GM19463 (cell line): ENCODE measurements around the gene MAGEC3.
"Not testable (repeated sequence)": the region's sequence is repeated elsewhere in the genome, so short reads cannot be mapped to it uniquely, and the experiment has no call there.

ENCODE experiments used
- ATAC-seq: cut with Tn5 transposase; IDR thresholded peaks from one replicate; pipeline ENCODE4 v1.9.1; 2021; ENCODE audit warnings: mild to moderate bottlenecking, moderate library complexity; ENCODE audit not compliant: unreplicated experiment

The MAGEC3 gene, protein sequence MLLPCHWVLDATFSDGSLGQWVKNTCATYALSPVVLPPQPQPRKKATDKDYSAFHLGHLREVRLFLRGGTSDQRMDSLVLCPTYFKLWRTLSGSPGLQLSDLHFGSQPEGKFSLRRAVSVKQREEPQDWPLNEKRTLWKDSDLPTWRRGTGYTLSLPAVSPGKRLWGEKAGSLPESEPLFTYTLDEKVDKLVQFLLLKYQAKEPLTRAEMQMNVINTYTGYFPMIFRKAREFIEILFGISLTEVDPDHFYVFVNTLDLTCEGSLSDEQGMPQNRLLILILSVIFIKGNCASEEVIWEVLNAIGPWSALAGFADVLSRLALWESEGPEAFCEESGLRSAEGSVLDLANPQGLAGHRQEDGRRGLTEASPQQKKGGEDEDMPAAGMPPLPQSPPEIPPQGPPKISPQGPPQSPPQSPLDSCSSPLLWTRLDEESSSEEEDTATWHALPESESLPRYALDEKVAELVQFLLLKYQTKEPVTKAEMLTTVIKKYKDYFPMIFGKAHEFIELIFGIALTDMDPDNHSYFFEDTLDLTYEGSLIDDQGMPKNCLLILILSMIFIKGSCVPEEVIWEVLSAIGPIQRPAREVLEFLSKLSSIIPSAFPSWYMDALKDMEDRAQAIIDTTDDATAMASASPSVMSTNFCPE

DNA sequence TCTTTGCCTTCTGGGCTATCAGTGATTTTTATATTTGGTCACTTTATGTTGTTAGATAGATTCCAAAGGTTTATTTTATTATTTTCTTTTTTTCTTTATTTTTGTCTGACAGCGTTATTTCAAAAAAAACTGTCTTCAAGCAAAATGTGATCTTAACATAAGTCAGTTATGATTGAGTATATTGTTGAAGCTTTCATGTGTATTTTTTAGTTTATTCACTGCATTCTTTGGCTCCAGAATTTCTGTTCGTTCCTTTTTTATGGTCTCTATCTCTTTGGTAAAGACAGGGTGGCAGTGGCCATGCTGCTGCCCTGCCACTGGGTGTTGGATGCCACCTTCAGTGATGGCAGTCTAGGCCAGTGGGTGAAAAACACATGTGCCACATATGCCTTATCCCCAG, at the start of gene MAGEC3:
Gene MAGEC3, plus strand, starts transcription at position 301 of the 400 bp plus-strand sequence. Its CDS starts 0 bp downstream, at position 301.
- no peak for ATAC-seq

DNA sequence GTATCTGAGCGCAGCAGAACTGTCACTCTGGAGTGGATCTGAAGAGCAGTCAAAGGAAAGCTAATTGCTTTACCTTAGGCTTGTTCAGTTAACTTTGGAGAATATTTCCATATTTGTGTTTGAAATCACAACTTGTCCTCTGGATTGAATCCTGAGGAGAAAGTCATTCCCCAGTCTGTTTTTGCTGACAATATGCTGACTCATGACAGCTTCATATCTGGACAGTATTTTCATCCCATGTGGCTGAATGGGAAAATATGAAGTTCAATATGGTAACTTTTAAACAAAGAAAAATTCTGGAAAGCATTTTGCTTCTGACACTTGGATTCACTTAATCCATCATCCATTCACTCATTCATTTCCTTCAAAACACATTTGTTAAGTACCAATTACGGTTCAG, 46.3 kb upstream of the MAGEC3 start:
- no peak for ATAC-seq

DNA sequence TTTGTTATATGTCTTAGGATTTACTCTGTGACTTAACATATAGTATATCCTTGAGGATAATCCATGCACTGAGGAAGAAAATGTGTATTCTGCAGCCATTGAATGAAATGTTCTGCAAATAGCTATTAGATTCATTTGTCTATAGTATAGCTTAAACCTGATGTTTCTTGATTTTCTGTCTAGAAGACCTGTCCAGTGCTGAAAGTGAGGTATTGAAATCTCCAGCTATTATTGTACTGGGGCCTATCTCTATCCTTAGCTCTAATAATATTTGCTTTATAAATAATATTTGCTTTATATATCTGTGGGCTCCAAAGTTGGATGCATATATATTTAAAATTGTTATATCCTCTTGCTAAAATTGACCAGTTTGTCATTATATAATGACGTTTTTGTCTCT, 26.7 kb upstream of the MAGEC3 start:
- ATAC-seq, result no peak

DNA sequence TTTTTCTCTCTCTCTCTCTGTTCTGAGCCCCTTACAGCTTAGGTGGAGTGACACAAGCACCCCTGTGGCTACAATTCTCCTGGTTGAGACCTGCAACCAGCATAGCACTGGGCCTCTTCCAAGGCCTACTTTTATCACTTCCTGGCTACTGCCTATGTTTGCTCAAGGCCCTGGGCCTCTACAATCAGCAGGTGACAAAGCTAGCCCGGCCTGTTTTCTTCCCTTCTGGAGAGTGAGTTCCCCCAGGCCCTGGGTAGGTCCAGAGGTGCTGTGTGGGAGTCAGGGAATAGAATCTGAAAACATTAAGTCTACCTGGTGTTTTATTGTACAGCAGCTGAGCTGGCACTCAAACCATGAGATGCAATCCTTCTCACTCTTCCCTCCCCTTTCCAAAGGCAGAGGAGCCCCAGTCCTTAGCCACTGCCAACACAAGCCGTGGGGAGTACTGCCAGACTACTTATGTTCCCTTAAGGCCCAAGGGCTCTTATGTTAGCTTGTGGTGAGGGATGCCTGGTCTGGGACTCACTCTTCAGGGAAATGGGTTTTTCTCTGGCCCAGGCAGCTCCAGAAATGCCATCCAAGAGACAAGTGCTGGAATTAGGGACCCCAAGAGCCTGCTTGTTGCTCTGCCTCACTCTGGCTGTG, 23.8 kb upstream of the MAGEC3 start:
- ATAC-seq, result no peak

DNA sequence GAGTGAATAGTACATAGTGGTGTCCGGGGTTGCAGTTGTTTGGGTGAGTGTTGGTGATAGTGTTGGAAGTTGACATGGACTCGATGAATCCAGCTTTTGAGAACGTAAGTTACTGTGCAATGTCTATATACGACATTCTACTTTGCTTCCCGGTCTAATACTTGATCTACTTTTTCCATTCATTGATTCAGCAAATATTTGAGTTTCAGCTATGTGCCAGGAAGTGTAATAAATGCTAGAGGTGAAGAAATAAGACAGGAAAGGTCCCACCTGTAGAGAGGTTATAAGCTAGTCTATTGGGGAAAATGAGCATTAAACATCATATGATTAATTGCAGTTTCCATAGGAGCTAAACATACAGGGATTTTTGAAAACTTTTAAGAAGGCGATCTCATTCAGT, 22.2 kb upstream of the MAGEC3 start:
- no peak for ATAC-seq

DNA sequence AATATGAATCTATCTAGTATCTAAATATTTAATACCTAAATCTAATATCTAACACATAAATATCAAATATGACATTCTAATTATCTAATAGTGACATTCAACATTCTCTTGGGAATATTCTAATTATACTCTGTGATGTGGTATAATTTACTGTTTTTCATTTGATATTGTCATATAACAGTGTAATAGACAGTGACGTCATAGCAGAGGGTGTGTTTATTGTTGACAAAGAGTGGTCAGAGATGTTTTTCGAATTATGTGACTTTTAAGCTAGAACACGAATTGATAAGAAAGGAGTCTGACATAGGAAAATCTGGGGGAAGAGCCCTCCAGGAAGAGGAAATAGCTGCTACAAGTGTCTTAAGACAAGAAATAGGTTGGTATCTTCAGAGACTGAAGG, 5.9 kb upstream of the MAGEC3 start:
- no peak for ATAC-seq

DNA sequence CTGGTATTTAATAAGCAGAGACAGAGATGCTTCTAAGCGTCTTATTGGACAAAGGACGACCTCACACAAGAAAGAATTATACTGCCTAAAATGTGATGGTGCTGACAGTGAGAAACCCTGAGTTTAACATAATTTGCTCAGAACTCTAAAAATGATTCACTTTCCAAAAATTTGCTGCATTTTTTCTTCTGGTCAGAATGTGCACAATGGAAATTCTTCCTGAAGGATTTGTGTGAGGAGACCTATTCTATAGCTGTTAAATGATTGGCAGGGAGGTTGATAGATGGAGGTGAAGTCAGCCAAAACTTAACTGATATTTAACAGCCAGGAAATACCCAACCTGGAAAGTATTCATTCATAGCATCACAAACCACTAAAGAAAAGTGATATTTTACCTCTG, 1.7 kb downstream of the MAGEC3 start:
- no peak for ATAC-seq

DNA sequence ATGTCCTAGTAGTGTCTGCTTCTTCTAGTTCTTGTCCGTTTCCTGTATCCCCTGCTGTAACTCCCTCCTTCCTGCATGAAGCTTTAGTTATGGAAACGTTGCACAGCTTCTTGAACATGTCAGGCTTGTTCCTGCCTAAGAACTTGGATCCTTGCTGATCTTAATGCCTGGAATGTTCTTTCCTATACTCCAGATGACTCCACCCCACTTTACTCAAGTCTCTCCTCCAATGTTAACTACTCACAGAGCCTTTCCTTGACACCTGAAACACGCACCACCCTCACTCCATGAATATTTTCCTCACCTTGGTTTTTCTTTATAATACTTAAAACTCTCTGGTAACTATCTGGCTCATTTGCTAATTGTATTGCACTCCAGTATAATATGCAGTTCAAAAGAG, 19.4 kb downstream of the MAGEC3 start:
- ATAC-seq, result no peak

DNA sequence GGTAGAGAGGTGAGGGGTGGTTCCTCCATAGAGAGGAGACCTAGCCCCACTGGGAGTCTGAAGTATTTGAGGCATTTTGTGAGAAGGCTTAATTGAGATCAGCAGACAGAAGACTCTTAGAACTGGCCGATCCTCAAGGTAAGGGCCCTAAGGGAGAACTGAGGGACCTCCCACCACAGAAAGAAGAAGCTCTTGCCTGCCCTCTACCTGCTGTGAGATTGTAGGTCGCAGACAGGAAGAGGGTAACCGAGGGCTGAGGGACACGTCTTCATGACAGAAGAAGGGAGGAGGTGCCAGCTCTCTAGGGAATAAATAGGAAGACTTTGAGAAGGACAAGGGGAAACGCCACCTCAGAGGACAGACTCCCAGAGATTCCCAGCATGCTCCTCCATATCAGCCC, 41.5 kb downstream of the MAGEC3 start:
- no peak for ATAC-seq

DNA sequence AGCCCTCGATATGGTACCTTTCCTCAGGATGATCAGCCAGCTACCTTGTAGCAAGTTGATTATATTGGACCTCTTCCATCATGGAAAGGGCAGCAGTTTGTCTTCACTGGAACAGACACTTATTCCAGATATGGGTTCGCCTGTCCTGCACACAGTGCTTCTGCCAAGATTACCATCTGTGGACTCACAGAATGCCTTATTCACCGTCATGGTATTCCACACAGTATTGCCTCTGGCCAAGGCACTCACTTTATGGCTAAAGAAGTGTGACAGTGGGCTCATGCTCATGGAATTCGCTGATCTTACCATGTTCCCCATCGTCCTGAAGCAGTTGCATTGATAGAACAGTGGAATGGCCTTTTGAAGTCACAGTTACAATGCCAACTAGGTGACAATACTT, 50.7 kb downstream of the MAGEC3 start:
- ATAC-seq, result not testable (repeated sequence)

DNA sequence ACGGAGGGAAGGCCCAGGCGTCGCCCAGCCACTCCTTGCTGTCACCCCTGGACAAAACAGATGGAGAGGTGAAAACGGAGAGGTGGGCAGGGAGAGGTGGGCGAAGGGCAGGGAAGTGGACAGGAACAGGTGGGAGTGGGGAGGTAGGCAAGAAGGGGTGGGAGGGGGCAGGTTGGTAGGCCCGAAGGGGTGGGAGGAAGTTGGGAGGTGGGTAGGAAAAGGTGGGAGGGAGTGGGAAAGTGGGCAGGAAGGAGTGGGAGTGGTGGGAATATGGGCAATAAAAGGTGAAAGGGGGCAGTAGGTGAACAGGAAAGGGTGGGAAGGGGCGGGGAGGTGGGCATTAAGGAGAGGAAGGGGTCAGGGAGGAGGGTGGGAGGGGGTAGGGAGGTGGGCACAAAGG, 56.6 kb downstream of the MAGEC3 start:
- ATAC-seq, result no peak

DNA sequence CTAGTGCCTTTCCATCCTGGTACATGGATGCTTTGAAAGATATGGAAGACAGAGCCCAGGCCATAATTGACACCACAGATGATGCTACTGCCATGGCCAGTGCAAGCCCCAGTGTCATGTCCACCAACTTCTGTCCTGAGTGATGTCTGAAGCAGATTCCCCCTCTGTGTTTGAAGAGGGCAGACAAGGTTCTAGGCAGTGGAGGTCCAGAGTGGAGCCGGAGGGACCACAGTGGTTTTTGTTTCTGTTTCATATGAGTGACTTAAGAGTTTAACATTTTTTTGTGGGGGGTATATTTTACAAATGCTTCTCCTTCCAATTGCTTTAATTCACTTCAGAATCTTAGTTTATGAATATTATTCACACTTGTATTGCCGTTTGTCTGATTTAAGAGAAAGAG, 59.6 kb downstream of the MAGEC3 start:
- ATAC-seq, result no peak

DNA sequence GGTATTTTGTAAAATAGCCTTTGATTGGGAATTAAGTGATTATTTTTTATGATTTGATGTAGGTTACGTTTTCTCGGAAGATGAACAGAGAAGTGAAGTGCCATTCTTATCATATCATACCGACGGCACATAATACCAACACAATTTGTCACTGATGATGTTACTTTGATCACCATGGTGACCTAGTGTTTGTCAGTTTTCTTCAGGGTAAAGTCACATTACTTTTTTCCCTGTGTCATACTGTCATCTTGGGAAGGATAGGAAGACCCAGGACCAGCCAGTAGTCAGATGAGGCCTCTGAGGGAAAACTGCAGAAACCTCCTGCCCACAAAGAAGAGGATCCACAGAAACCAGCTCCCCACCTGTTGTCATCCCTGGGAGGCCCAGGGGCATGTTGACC, 64.2 kb downstream of the MAGEC3 start:
- no peak for ATAC-seq

DNA sequence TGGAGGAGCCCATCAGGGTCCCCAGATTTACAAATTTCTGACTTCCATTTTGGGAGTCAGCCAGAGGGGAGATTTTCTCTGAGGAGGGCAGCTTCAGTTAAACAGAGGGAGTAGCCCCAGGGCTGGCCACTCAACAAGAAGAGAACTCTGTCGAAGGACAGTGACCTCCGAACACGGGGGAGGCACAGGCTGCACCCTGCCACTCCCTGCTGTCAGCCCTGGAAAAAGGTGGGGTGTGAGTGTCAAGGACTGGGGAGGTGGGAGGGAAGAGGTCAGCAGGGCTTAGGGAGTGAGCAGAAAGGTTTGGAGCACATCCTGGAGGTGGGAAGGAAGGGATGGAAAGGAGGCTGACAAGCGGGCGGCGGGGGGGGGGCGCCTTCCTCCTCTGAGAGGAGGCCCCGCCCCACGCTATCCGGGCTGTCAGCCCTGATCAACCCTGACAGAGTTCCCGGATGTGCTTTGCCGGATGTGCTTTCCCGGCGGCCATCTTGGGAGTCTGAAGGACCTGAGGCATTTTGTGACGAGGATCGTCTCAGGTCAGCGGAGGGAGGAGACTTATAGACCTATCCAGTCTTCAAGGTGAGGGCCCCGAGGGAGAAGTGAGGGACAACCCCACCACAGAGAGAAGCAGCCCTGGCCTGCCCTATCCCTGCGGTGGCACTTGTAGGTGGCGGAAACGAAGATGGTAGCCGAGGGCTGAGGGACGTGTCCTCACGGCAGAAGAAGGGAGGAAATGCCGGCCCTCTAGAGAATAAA, 65.5 kb downstream of the MAGEC3 start, which contains the start of gene MAGEC1:
Gene MAGEC1, plus strand, starts transcription at position 495 of the 756 bp plus-strand sequence. CDS start 1,179 bp downstream, outside the sequence.
- ATAC-seq, result no peak

DNA sequence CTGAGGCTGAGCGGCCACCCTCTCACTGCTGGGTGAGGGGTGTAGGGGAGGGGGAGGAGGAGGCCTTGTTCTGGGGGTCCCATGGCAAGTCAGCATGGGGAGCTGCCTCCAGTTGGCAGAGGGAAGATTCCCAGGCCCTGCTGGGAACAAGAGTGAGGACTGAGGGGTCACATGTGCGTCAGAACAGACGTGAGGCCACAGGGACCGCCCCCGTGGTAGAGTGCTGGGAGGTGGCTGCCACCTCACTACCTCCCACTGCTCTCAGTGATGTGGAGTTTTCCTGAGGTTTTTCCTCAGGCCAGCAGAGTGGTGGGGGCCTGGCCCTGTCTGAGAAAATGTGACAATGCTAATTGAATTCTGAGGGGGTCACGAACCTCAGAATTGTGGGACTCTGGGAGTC, 66.1 kb downstream of the MAGEC3 start:
- ATAC-seq, result no peak

DNA sequence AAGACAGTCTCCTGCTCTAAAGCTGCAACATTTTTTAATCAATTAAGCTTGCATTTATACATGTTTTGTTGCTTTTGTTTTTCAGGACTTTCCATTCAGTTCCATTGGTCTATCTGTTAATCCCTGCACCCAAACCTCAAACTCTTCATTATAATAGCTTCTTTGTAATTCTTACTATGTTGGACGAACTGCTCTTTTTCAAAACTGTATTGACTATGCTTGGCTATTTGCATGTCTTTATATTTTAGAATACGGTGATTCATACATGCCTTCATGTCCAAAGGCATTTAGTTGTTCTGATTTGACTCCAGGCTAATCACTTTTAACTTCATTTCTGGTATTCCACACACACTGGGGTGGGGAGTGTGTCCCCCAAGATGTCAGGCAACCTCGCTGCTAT, 79.7 kb downstream of the MAGEC3 start:
- ATAC-seq, result no peak

DNA sequence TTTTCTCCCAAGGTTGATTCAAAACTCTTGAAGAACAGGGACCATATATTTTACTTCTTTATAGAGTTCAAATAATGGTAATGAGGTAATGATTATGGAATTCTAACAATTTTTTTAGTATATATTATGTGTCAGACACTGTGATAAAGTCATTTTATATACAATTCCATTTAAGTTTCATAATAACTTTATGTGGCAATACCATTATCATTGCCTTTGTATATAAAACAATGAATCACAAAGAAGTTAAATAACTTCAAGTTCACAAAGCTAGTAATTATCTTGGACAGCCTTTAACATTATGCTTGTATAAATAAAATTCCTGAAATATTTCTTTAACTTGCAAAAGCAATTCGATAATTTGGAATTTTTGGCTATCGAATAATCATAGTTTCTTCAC, 86.2 kb downstream of the MAGEC3 start:
- ATAC-seq, result no peak

DNA sequence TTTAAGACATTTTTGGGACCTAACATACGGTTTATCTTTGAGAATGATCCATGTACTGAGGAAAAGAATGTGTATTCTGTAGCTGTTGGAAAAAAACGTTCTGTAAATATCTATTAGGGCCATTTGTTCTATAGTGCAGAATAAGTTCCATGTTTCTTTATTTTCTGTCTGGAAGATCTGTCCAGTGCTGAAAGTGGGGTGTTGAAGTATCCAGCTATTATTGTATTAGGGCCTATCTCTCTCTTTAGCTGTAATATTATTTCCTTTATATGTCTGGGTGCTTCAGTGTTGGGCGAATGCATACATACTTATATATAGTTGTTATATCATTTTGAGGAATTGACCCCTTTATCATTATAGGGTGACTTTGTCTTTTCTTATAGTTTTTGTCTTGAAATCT, 90.3 kb downstream of the MAGEC3 start:
- ATAC-seq, result no peak

DNA sequence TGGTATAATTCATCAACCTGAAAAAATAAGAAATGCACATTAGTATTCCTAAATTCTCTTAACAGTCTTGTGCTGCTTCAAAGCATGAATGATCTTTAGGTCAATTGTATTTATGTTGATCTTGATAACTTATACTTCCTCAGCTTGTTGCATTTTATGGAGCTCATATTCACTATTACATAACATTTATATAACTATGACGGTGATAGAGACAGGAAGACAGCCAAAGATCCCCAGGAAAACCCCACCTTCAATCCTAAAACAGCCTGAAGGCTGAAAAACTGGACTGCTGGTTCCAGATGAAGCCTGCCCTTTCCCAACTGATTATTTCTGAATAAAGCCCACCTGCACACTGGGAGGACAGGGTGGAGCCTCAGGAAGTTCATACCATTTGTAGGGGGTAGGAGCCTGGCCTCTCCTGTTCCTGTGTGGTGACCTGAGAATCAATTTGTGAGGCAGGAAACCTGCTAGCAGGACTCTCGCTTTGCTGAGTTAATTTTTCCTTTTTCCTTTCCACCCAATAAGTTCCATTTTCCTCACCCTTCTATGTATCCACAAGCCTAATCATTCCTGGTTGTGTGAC, 96.0 kb downstream of the MAGEC3 start:
- ATAC-seq, result no peak

DNA sequence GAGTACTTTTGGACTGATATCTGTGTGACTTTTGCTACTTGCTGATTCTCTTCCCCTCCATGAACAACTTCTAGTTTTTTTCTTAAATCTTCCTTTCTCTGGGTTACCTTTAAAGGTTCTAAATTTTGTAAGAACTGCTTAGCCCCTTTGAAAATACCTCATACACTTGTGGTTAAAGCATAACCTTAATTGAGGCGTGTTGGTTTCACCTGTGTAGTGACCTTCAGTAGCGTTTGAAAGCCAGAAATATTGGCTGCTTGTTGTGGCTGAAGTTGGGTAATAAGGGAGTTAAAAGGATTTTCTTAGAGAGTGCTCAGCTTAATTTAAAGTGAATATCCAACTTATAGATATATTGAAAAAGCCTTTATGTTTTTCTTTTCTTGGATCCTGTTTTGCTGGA, 97.5 kb downstream of the MAGEC3 start:
- ATAC-seq, result no peak

DNA sequence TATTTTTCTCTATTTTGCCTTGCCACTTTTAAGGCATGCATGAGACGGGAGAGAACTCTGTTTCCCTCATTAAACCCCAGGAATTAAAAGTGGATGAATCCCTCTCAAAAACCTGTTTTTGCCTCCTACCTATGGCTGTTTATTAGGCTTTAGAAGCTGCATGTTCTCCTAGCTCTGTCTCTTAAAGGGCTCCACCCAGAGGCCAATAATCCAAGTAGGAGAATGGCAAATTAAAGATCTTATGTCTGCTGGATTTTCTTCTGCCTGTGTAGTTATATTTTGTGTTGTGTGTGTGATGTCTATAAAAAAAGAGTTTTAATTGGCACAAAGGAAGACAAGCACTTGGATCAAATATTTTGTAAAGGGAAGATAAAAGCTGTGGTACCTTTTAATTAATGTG, 98.0 kb downstream of the MAGEC3 start:
- no peak for ATAC-seq
